Thoracic aorta (tissue), 2 donors: Measurements from ENCODE around the gene SCGB1D1. TPM values are rescaled to one million over a fixed set of nuclear protein-coding genes. Genes with fewer than 3 reads are reported as not detected.

ENCODE experiments used
- ATAC-seq: fragments of 150-250 bp; one replicate; pipeline ENCODE4 v1.8.0; 2017; ENCODE audit warnings: low read depth; ENCODE audit not compliant: insufficient number of reproducible peaks, low FRiP score
- DNase-seq: peaks from one replicate; pipeline ENCODE4 v3.0.0-alpha.2; 2020; ENCODE audit warnings: low spot score
- H3K27ac ChIP-seq, 2 donors: fragments of 200-600 bp; sonication (generic); 1 replicate in 1 of 2; 2 replicates in 1 of 2; pipeline ENCODE4 v1.5.1; 2016; ENCODE audit warnings: mild to moderate bottlenecking in 2 of 2, moderate library complexity in 2 of 2
- H3K27me3 ChIP-seq: fragments of 200-600 bp; sonication (generic); replicated peaks from 2 replicates; pipeline ENCODE4 v1.6.0; 2016; ENCODE audit warnings: mild to moderate bottlenecking; ENCODE audit not compliant: insufficient read depth
- H3K36me3 ChIP-seq: fragments of 200-600 bp; sonication (generic); one replicate; pipeline ENCODE4 v1.5.1; 2016
- H3K4me1 ChIP-seq, 2 donors: fragments of 200-600 bp; sonication (generic); 1 replicate in 1 of 2; 2 replicates in 1 of 2; pipeline versions ENCODE4 v1.5.1 to v1.6.0; 2016; ENCODE audit warnings: low read depth in 2 of 2, mild to moderate bottlenecking in 1 of 2; ENCODE audit not compliant: control insufficient read depth in 1 of 2
- H3K4me3 ChIP-seq: fragments of 200-600 bp; sonication (generic); 2 replicates; pipeline ENCODE4 v1.5.1; 2016; ENCODE audit warnings: mild to moderate bottlenecking
- H3K9me3 ChIP-seq: fragments of 200-600 bp; sonication (generic); 2 replicates; pipeline ENCODE4 v1.5.1; 2016
- CTCF ChIP-seq: fragments of 200-600 bp; sonication (generic); IDR thresholded peaks from one replicate; pipeline ENCODE4 v1.5.1; 2019; ENCODE audit warnings: antibody characterized with exemption
- total RNA-seq, 2 donors: library from RNA; depleted of rRNA; stranded (reverse); fragments of >200 nt; gene quantifications; one replicate each; pipeline versions ENCODE4 v1.1.0 to v1.2.3, GENCODE V29; 2016

SCGB1D1 gene
- total RNA-seq, 2 donors from 2014 or later, result not detected

GRCh38 chr11:62169448-62169847 is 20.6 kb upstream of the SCGB1D1 start:
- no peak for ATAC-seq
- no peak for TF ChIP-seq CTCF
- Histone ChIP-seq H3K27ac (no peak overlapping the region), H3K4me1 (no peaks in the 10 kb centered on the region), H3K4me3 (no peak overlapping the region), H3K9me3 (no peaks in the 10 kb centered on the region), H3K36me3 (no peaks in the 10 kb centered on the region), H3K27me3 (no peaks in the 10 kb centered on the region)
- DNase-seq, result no peak

- Histone ChIP-seq H3K4me1 (no peaks in the 10 kb centered on the region), H3K27ac (no peak overlapping the region), H3K36me3 (no peaks in the 10 kb centered on the region), H3K27me3 (no peaks in the 10 kb centered on the region), H3K4me3 (no peak overlapping the region), H3K9me3 (no peaks in the 10 kb centered on the region)
- no peak for TF ChIP-seq CTCF
- no peak for ATAC-seq
- DNase-seq, result no peak
Measured at GRCh38 chr11:62169935-62170334, 20.1 kb upstream of the SCGB1D1 start.

GRCh38 chr11:62171261-62171723 is 18.7 kb upstream of the SCGB1D1 start:
- Histone ChIP-seq H3K36me3 (no peaks in the 10 kb centered on the region), H3K9me3 (no peaks in the 10 kb centered on the region), H3K4me3 (peak overlapping the region; percentile 9), H3K4me1 (no peaks in the 10 kb centered on the region), H3K27me3 (no peaks in the 10 kb centered on the region), H3K27ac (no peak overlapping the region)
- ATAC-seq, result no peak
- DNase-seq, result peak; percentile 25
- TF ChIP-seq CTCF, result peak; percentile 37

- no peaks in the 10 kb centered on the region for H3K9me3 ChIP-seq
- no peak for TF ChIP-seq CTCF
- H3K27me3 ChIP-seq, result no peaks in the 10 kb centered on the region
- no peaks in the 10 kb centered on the region for H3K4me1 ChIP-seq
- no peak overlapping the region for H3K27ac ChIP-seq
- no peaks in the 10 kb centered on the region for H3K36me3 ChIP-seq
- no peak overlapping the region for H3K4me3 ChIP-seq
- DNase-seq (no peak), ATAC-seq (no peak)
Measured at GRCh38 chr11:62172294-62172693, 17.7 kb upstream of the SCGB1D1 start.

DNA sequence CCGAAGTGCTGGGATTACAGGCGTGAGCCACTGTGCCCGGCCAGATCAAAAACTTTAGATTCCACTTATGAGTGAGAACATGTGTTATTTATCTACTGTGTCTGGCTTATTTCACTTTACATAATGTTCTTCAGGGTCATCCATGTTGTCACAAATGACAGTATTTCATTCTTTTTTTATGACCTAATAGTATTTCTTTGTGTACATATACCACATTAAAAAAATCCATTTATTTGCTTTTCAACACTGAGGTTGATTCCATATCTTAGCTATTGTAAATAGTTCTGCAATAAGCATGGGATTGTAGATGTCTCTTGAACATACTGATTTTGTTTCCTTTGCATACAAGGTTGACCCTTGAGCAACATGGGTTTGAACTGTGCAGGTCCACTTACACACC is 13.2 kb upstream of the SCGB1D1 start:
- Histone ChIP-seq H3K36me3 (no peaks in the 10 kb centered on the region), H3K27me3 (no peaks in the 10 kb centered on the region), H3K27ac (no peak overlapping the region), H3K4me3 (no peak overlapping the region), H3K9me3 (no peaks in the 10 kb centered on the region), H3K4me1 (no peaks in the 10 kb centered on the region)
- DNase-seq (no peak), ATAC-seq (no peak)
- no peak for TF ChIP-seq CTCF
